ENCODE data around the gene IFNL1.

IFNL1 gene

DNA sequence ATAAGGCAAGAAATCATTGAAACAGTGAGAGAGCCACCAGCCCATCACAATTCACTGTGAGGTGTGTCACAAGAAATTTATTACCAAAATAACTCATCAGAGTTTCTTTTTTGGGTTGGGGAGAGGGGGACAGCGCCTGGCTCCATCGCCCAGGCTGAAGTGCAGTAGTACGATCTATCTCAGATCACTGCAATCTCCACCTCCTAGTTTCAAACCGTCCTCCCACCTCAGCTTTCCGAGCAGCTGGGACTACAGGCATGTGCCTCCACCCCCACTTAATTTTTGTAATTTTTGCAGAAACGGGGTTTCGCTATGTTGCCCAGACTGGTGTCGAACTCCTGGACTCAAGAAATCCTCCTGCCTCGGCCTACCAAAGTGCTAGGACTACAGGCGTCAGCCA lies 3.6 kb downstream of the IFNL1 start:
- no peak for DNase-seq
- no peak overlapping the region for H3K4me2 ChIP-seq (ENCODE audit: low read depth, low read length)

DNA sequence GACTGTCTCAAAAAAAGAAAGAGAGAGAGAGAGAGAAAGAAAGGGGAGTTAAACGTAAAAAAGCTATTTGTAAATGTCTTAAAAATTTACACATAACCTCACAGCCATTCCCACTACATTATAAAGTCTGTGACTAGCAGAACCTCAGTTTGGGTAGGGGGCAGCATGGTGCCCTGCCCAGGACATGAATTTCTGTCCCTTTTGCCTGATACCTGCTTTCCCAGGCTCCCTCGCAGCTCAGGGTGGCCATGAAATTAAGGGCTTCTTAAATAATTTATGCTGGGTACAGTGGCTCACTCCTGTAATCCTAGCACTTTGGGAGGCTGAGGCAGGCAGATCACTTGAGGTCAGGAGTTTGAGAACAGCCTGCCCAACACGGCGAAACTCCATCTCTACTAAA lies 4.8 kb downstream of the IFNL1 start:
- no peaks in the 10 kb centered on the region for H4K20me1 ChIP-seq (ENCODE audit: insufficient read depth, low read length)
- H3K27me3 ChIP-seq (replicated peaks; ENCODE audit: insufficient read depth, low read length), result peaks cover 11% of the 10 kb centered on the region; the same call in 1 of the 2 replicates
- H3F3A ChIP-seq (ENCODE audit: insufficient read depth, low read length), result no peaks in the 10 kb centered on the region
- H3K79me2 ChIP-seq (ENCODE audit: low read length), result no peaks in the 10 kb centered on the region
- DNase-seq, result no peak
- TF ChIP-seq EZH2phosphoT487 (IDR thresholded peaks at IDR 0.05; ENCODE audit: low read length) (no peak), EZH2 (optimal IDR thresholded peaks at IDR 0.05; ENCODE audit: low read depth, low read length) (no peak)
- TF ChIP-seq, protein P1, sequence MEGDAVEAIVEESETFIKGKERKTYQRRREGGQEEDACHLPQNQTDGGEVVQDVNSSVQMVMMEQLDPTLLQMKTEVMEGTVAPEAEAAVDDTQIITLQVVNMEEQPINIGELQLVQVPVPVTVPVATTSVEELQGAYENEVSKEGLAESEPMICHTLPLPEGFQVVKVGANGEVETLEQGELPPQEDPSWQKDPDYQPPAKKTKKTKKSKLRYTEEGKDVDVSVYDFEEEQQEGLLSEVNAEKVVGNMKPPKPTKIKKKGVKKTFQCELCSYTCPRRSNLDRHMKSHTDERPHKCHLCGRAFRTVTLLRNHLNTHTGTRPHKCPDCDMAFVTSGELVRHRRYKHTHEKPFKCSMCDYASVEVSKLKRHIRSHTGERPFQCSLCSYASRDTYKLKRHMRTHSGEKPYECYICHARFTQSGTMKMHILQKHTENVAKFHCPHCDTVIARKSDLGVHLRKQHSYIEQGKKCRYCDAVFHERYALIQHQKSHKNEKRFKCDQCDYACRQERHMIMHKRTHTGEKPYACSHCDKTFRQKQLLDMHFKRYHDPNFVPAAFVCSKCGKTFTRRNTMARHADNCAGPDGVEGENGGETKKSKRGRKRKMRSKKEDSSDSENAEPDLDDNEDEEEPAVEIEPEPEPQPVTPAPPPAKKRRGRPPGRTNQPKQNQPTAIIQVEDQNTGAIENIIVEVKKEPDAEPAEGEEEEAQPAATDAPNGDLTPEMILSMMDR (IDR thresholded peaks at IDR 0.05; ENCODE audit: low read length), result no peak
- H3K4me3 ChIP-seq (ENCODE audit: low read length), result no peak overlapping the region
- no peak overlapping the region for H3K27ac ChIP-seq (ENCODE audit: low read length)
- no peaks in the 10 kb centered on the region for H3K36me3 ChIP-seq (replicated peaks; ENCODE audit: insufficient read depth, low read length)
- H3K9ac ChIP-seq (ENCODE audit: low read length), result no peak overlapping the region
- H3K9me2 ChIP-seq (replicated peaks; ENCODE audit: insufficient read depth, low read length), result no peaks in the 10 kb centered on the region
- no peaks in the 10 kb centered on the region for H3K4me1 ChIP-seq (ENCODE audit: low read length)
- H2AFZ ChIP-seq (ENCODE audit: low read length), result no peak overlapping the region
- no peak overlapping the region for H3K4me2 ChIP-seq (ENCODE audit: low read depth, low read length)
- H3K9me3 ChIP-seq (replicated peaks; ENCODE audit: insufficient read depth, low read length), result no peaks in the 10 kb centered on the region

More for the DNA sequence above, 3.6 kb downstream of the IFNL1 start:
- Histone ChIP-seq H3K79me2 (ENCODE audit: low read length) (no peaks in the 10 kb centered on the region), H3K4me3 (ENCODE audit: low read length) (no peak overlapping the region), H2AFZ (ENCODE audit: low read length) (no peak overlapping the region), H3K9ac (ENCODE audit: low read length) (no peak overlapping the region), H3K36me3 (replicated peaks; ENCODE audit: insufficient read depth, low read length) (no peaks in the 10 kb centered on the region), H3K27ac (ENCODE audit: low read length) (no peak overlapping the region), H3K9me2 (replicated peaks; ENCODE audit: insufficient read depth, low read length) (no peaks in the 10 kb centered on the region), H3K4me1 (ENCODE audit: low read length) (no peaks in the 10 kb centered on the region), H3K27me3 (replicated peaks; ENCODE audit: insufficient read depth, low read length) (peaks cover 8% of the 10 kb centered on the region; the same call in 1 of the 2 replicates), H3K9me3 (replicated peaks; ENCODE audit: insufficient read depth, low read length) (no peaks in the 10 kb centered on the region), H3F3A (ENCODE audit: insufficient read depth, low read length) (no peaks in the 10 kb centered on the region), H4K20me1 (ENCODE audit: insufficient read depth, low read length) (no peaks in the 10 kb centered on the region)
- TF ChIP-seq EZH2 (optimal IDR thresholded peaks at IDR 0.05; ENCODE audit: low read depth, low read length), result no peak
- no peak for TF ChIP-seq EZH2phosphoT487 (IDR thresholded peaks at IDR 0.05; ENCODE audit: low read length)
- TF ChIP-seq, protein P1 (IDR thresholded peaks at IDR 0.05; ENCODE audit: low read length), result no peak

DNA sequence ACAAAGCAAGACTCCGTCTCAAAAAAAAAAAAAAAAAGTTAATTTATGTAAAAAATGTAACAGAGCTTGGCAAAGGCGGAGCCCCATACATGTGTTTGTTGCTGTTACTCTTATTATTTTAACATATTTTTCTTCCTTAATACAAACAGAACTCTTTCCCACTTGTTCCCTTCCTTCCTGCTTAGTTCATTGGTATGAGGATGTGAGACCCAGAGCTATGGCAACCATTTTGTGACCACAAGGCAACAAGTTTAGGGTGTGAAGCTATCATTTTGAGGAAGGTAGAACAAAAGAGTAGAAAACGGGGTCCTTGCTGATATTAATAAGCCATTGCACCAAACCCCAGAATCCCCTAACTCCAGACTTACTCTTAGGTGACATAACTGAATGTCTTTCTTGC lies 5.4 kb downstream of the IFNL1 start:
- Histone ChIP-seq H3K79me2 (ENCODE audit: low read length) (no peaks in the 10 kb centered on the region), H4K20me1 (ENCODE audit: insufficient read depth, low read length) (no peaks in the 10 kb centered on the region), H3K9me3 (replicated peaks; ENCODE audit: insufficient read depth, low read length) (no peaks in the 10 kb centered on the region), H3K4me1 (ENCODE audit: low read length) (no peaks in the 10 kb centered on the region), H3K4me3 (ENCODE audit: low read length) (no peak overlapping the region), H3K9me2 (replicated peaks; ENCODE audit: insufficient read depth, low read length) (no peaks in the 10 kb centered on the region), H3F3A (ENCODE audit: insufficient read depth, low read length) (no peaks in the 10 kb centered on the region), H3K36me3 (replicated peaks; ENCODE audit: insufficient read depth, low read length) (no peaks in the 10 kb centered on the region), H3K9ac (ENCODE audit: low read length) (no peak overlapping the region), H2AFZ (ENCODE audit: low read length) (no peak overlapping the region), H3K27ac (ENCODE audit: low read length) (no peak overlapping the region), H3K27me3 (replicated peaks; ENCODE audit: insufficient read depth, low read length) (peaks cover 11% of the 10 kb centered on the region; the same call in 1 of the 2 replicates), H3K4me2 (ENCODE audit: low read depth, low read length) (no peak overlapping the region)
- TF ChIP-seq EZH2 (optimal IDR thresholded peaks at IDR 0.05; ENCODE audit: low read depth, low read length) (no peak), EZH2phosphoT487 (IDR thresholded peaks at IDR 0.05; ENCODE audit: low read length) (no peak)
- TF ChIP-seq, protein P1 (IDR thresholded peaks at IDR 0.05; ENCODE audit: low read length), result no peak
- DNase-seq, result no peak

Measured in MM.1S (cell line).